ENCODE measurements around the gene SEC63.
"Not testable (repeated sequence)": the region's sequence is repeated elsewhere in the genome, so short reads cannot be mapped to it uniquely, and the experiment has no call there.

Gene SEC63

GRCh38 chr6:107987805-107988204 lies 29.8 kb upstream of the SEC63 start:
- DNase-seq = no peak
- TF ChIP-seq POLR2A (IDR thresholded peaks at IDR 0.05; ENCODE audit: low read length) (no peak), GATA1 (IDR thresholded peaks at IDR 0.05; ENCODE audit: low read depth, low read length) (no peak)

GRCh38 chr6:107985701-107986100 lies 27.7 kb upstream of the SEC63 start:
- no peak for DNase-seq
- TF ChIP-seq POLR2A (IDR thresholded peaks at IDR 0.05; ENCODE audit: low read length) (no peak), GATA1 (IDR thresholded peaks at IDR 0.05; ENCODE audit: low read depth, low read length) (no peak)

DNA sequence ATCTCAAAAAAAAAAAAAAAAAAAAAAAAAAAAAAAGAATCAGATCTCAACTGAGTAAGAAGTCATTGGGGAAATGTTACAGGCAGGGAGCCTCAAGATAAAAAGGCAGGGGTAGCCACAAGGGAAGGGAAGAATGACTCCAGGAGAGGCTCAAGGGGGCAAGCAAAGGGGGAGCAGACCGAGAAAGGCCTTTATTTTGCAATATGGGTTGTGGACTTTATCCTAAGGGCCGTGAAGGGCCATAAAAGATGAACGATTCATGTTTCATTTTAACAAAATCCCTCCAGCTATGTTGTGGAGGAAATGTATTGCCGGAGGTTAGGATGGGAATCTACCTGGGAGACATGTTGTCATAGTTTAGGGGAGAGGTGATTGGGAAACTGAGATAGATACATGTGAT lies 25.8 kb upstream of the SEC63 start:
- no peak for DNase-seq
- TF ChIP-seq GATA1 (IDR thresholded peaks at IDR 0.05; ENCODE audit: low read depth, low read length) (no peak), POLR2A (IDR thresholded peaks at IDR 0.05; ENCODE audit: low read length) (no peak)

DNA sequence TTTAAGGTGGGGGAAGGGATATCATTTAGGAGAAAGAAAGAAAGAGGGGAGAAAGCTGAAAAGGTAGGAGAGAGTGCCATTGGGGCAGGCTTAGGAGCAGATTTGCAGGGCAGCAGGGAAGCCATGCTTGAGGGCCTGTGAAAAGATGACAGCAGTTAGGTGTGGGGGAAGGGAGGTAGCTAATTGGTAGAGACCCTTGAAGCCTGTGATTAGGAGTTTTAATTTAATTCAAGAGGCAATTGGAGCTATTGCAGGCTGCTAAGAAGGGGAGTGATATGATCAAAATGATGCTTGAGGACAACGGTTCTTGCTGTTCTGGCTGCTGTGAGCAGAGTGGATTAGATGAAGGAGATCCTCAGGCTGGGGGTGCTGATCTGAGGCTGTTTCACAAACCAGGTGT lies 24.5 kb upstream of the SEC63 start:
- DNase-seq = no peak
- TF ChIP-seq POLR2A (IDR thresholded peaks at IDR 0.05; ENCODE audit: low read length) (no peak), GATA1 (IDR thresholded peaks at IDR 0.05; ENCODE audit: low read depth, low read length) (no peak)

GRCh38 chr6:107981695-107982094 lies 23.7 kb upstream of the SEC63 start:
- TF ChIP-seq POLR2A (IDR thresholded peaks at IDR 0.05; ENCODE audit: low read length) (no peak), GATA1 (IDR thresholded peaks at IDR 0.05; ENCODE audit: low read depth, low read length) (no peak)
- no peak for DNase-seq

DNA sequence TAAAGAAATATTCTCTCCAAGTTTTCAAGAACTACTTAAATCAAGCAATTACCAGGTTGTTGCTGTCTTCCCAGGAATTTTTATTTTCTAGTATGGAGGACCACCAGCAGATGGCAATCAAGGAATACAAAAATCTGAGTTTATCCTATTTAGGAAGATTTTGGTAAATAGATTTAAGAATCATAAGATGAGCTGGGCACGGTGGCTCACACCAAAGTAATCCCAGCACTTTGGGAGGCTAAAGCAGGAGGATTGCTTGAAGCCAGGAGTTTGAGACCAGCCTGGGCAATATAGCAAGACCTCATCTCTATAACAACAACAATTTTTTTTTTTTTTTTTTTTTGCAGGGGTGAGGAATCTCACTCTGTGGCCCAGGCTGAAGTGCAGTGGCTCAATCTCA lies 19.3 kb upstream of the SEC63 start:
- no peak for TF ChIP-seq GATA1 (IDR thresholded peaks at IDR 0.05; ENCODE audit: low read depth, low read length)
- TF ChIP-seq POLR2A (IDR thresholded peaks at IDR 0.05; ENCODE audit: low read length) = no peak
- peak in 1 of 2 experiments; percentile 24 for DNase-seq

GRCh38 chr6:107976155-107976783 lies 18.3 kb upstream of the SEC63 start:
- no peak for DNase-seq
- TF ChIP-seq POLR2A (IDR thresholded peaks at IDR 0.05; ENCODE audit: low read length) (no peak), GATA1 (IDR thresholded peaks at IDR 0.05; ENCODE audit: low read depth, low read length) (no peak)

DNA sequence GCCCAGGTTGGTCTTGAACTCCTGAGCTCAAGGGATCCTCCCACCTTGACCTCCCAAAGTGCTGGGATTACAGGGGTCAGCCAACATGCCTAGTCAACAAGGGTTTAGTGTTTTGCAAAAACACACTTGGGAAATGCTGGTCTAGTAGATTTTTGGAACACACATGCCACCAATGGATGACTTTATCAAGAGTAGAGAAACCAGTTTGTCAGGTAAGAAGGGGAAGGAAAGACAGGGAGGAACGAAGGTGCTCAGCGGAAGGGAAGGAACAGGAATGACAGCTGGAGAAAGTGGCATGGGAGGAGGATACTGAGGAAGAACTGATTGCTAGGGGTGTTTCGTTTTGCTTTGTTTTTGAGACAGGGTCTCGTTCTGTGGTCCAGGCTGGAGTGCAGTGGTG lies 15.6 kb upstream of the SEC63 start:
- TF ChIP-seq GATA1 (IDR thresholded peaks at IDR 0.05; ENCODE audit: low read depth, low read length) (no peak), POLR2A (IDR thresholded peaks at IDR 0.05; ENCODE audit: low read length) (no peak)
- no peak for DNase-seq

DNA sequence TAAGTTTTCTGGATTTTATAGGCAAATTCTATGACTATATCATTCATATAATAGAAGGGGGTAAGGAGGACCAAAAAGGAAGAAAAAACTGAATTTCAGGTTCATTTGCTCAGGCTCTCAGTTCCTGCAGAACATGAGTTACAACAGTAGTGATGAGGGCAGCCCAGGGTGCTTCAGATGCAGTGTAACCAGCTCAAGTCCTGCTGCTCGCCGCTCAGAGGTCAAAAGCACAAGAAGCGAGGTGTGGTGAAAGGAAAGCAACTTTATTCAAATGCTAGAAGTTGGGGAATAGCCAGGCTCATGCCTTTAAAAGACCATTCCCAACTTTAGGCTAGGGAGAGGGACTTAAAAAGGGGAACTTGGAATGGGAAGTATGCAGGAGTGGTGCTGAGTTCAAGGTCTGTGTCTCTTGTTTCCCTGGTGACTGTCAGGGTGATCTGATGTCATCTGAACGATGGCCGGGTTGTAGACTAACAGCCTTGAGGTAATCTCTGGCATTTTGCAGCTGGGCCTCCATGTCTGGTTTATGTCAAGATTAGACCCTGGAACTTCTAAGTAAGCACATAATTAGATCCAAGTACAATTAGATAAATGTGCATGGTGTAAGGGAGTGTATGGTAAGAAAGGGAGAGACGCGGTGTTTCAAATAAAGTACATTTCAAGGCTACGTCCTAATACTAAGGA lies 14.5 kb upstream of the SEC63 start:
- TF ChIP-seq POLR2A (IDR thresholded peaks at IDR 0.05; ENCODE audit: low read length) = no peak
- DNase-seq = no peak

- TF ChIP-seq GATA1 (IDR thresholded peaks at IDR 0.05; ENCODE audit: low read depth, low read length) = no peak
- TF ChIP-seq POLR2A (IDR thresholded peaks at IDR 0.05; ENCODE audit: low read length) = no peak
- no peak for DNase-seq
Observed at GRCh38 chr6:107971181-107971580, 13.2 kb upstream of the SEC63 start.

GRCh38 chr6:107970255-107970654 lies 12.2 kb upstream of the SEC63 start:
- DNase-seq = no peak
- TF ChIP-seq GATA1 (IDR thresholded peaks at IDR 0.05; ENCODE audit: low read depth, low read length) (no peak), POLR2A (IDR thresholded peaks at IDR 0.05; ENCODE audit: low read length) (no peak)

GRCh38 chr6:107968081-107968480 lies 10.1 kb upstream of the SEC63 start:
- TF ChIP-seq POLR2A (IDR thresholded peaks at IDR 0.05; ENCODE audit: low read length) (no peak), GATA1 (IDR thresholded peaks at IDR 0.05; ENCODE audit: low read depth, low read length) (no peak)
- DNase-seq = no peak

DNA sequence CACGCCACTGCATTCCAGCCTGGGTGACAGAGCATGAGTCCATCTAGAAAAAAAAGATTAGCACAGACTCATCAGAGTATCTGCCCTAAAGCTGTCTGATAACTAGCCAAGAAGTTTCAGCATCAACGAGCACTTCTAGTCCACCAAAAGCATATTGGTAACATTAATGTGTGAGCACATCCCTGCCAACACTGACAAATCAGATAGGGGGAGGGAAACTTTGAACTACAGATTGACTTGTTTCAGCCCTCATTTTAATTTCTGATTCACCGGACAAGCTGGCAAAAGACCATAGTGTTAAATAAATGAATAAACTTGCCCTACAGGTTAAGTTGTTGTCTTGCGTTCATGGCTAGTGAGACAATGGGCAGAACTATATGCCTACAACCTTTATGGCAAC lies 7.7 kb upstream of the SEC63 start:
- no peak for DNase-seq
- TF ChIP-seq GATA1 (IDR thresholded peaks at IDR 0.05; ENCODE audit: low read depth, low read length) (no peak), POLR2A (IDR thresholded peaks at IDR 0.05; ENCODE audit: low read length) (no peak)

GRCh38 chr6:107962723-107963122 lies 4.7 kb upstream of the SEC63 start:
- no peak for DNase-seq
- TF ChIP-seq POLR2A (IDR thresholded peaks at IDR 0.05; ENCODE audit: low read length) (no peak), GATA1 (IDR thresholded peaks at IDR 0.05; ENCODE audit: low read depth, low read length) (no peak)

DNA sequence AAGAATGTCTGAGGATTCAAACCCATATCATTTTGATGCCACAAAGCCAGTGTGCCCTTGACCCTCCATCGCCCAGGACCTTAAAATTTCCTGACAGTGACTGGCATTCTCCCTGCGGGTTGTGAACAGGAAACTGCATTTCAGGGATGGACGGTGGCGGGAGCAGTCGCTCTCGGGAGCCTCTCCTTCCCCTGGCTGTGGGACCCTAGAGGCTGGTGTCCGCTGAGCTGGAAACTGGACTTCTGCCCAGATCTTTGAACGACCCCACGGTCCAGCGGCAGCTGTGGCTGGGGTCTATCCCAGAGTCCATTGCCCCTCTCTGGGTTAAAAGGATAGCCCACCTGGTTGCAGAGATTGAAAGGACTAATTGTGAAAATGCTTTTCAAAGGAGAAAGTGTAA lies 1.4 kb upstream of the SEC63 start:
- TF ChIP-seq GATA1 (IDR thresholded peaks at IDR 0.05; ENCODE audit: low read depth, low read length) = no peak
- no peak for TF ChIP-seq POLR2A (IDR thresholded peaks at IDR 0.05; ENCODE audit: low read length)

GRCh38 chr6:107958689-107959362 lies 818 bp upstream of the SEC63 start:
- not testable (repeated sequence) for DNase-seq

More for the DNA sequence above, 1.4 kb upstream of the SEC63 start:
- DNase-seq = no peak

All from erythroblast (primary cell).